HepG2 (cell line): ENCODE measurements around the gene TTLL4. TPM values are rescaled to one million over a fixed set of nuclear protein-coding genes. Genes with fewer than 3 reads are reported as not detected.

Experiments used
- EHMT2 ChIP-seq: fragments of 200-600 bp; sonication (generic); IDR thresholded peaks from 2 replicates; pipeline ENCODE4 v1.7.0; 2017; ENCODE audit warnings: antibody characterized with exemption, low read depth, low read length, borderline replicate concordance
- ELF3 ChIP-seq: IDR thresholded peaks from 2 replicates; pipeline ENCODE4 v1.6.1; 2016; ENCODE audit warnings: missing genetic modification reagents, missing compliant biosample characterization
- GATA4 ChIP-seq: sonication (generic); IDR thresholded peaks from 2 replicates; pipeline ENCODE4 v1.6.1; 2016; ENCODE audit warnings: antibody characterized with exemption, low read depth, borderline replicate concordance
- GATAD2A ChIP-seq: IDR thresholded peaks from 2 replicates; pipeline ENCODE4 v1.6.1; 2016
- HNRNPLL ChIP-seq: fragments of 200-400 bp; formaldehyde crosslinking; IDR thresholded peaks from 2 replicates; pipeline ENCODE4 v1.6.1; 2017; ENCODE audit warnings: mild to moderate bottlenecking, low read depth, low read length; ENCODE audit not compliant: poor library complexity, severe bottlenecking
- HOMEZ ChIP-seq: IDR thresholded peaks from 2 replicates; pipeline ENCODE4 v1.6.1; 2016; ENCODE audit warnings: low read depth
- JUND ChIP-seq: sonication (generic); formaldehyde crosslinking; IDR thresholded peaks from 2 replicates; pipeline ENCODE4 v1.8.0; 2022; ENCODE audit warnings: mild to moderate bottlenecking, missing genetic modification reagents
- KDM5A ChIP-seq: fragments of 200-600 bp; sonication (generic); IDR thresholded peaks from 2 replicates; pipeline ENCODE4 v1.7.0; 2018; ENCODE audit warnings: antibody characterized with exemption, mild to moderate bottlenecking, low read length, borderline replicate concordance
- MLLT10 ChIP-seq: sonication (generic); formaldehyde crosslinking; IDR thresholded peaks from 2 replicates; pipeline ENCODE4 v1.4.0; 2020; ENCODE audit warnings: missing genetic modification reagents
- PAX8 ChIP-seq: sonication (generic); formaldehyde crosslinking; IDR thresholded peaks from 2 replicates; pipeline ENCODE4 v1.8.0; 2022; ENCODE audit warnings: mild to moderate bottlenecking, missing genetic modification reagents, borderline replicate concordance
- PBX2 ChIP-seq: IDR thresholded peaks from 2 replicates; pipeline ENCODE4 v1.6.1; 2016; ENCODE audit warnings: control low read depth
- PCBP1 ChIP-seq: fragments of 200-400 bp; formaldehyde crosslinking; IDR thresholded peaks from 2 replicates; pipeline ENCODE4 v1.6.1; 2017; ENCODE audit warnings: mild to moderate bottlenecking, low read depth, low read length, borderline replicate concordance
- PCBP2 ChIP-seq: fragments of 200-400 bp; formaldehyde crosslinking; optimal IDR thresholded peaks from 2 replicates; pipeline ENCODE3; 2018; ENCODE audit warnings: low read length, low read depth; ENCODE audit not compliant: poor library complexity, severe bottlenecking
- SAP130 ChIP-seq: IDR thresholded peaks from 2 replicates; pipeline ENCODE4 v1.6.1; 2016; ENCODE audit warnings: low read depth
- SIN3B ChIP-seq: fragments of 150-350 bp; IDR thresholded peaks from 2 replicates; pipeline ENCODE4 v1.6.1; 2014; ENCODE audit warnings: low read length
- TARDBP ChIP-seq: sonication (generic); formaldehyde crosslinking; IDR thresholded peaks from 2 replicates; pipeline ENCODE4 v1.8.0; 2022; ENCODE audit warnings: mild to moderate bottlenecking, missing genetic modification reagents
- TEAD3 ChIP-seq: optimal IDR thresholded peaks from 2 replicates; pipeline ENCODE3; 2016; ENCODE audit warnings: borderline replicate concordance
- TOE1 ChIP-seq: sonication (generic); formaldehyde crosslinking; IDR thresholded peaks from 2 replicates; pipeline ENCODE4 v1.4.0; 2020; ENCODE audit warnings: mild to moderate bottlenecking, missing genetic modification reagents
- YEATS4 ChIP-seq: sonication (generic); formaldehyde crosslinking; IDR thresholded peaks from 2 replicates; pipeline ENCODE4 v1.4.0; 2020; ENCODE audit warnings: missing genetic modification reagents, borderline replicate concordance
- ZBTB38 ChIP-seq: sonication (generic); formaldehyde crosslinking; IDR thresholded peaks from 2 replicates; pipeline ENCODE4 v1.5.1; 2020; ENCODE audit warnings: mild to moderate bottlenecking, missing genetic modification reagents
- ZC3H4 ChIP-seq: sonication (generic); formaldehyde crosslinking; IDR thresholded peaks from 2 replicates; pipeline ENCODE4 v1.4.0; 2020; ENCODE audit warnings: missing genetic modification reagents, borderline replicate concordance
- ZNF326 ChIP-seq: sonication (generic); formaldehyde crosslinking; IDR thresholded peaks from 2 replicates; pipeline ENCODE4 v1.4.0; 2020; ENCODE audit warnings: missing genetic modification reagents, borderline replicate concordance
- ZNF33B ChIP-seq: sonication (generic); formaldehyde crosslinking; IDR thresholded peaks from 2 replicates; pipeline ENCODE4 v1.5.1; 2020; ENCODE audit warnings: mild to moderate bottlenecking, missing genetic modification reagents
- ZNF737 ChIP-seq: sonication (generic); formaldehyde crosslinking; IDR thresholded peaks from 2 replicates; pipeline ENCODE4 v1.5.0; 2020; ENCODE audit warnings: missing genetic modification reagents, mild to moderate bottlenecking, borderline replicate concordance
- ZNF761 ChIP-seq: sonication (generic); formaldehyde crosslinking; conservative IDR thresholded peaks from 2 replicates; pipeline ENCODE4 v1.4.0; 2020; ENCODE audit warnings: mild to moderate bottlenecking, missing genetic modification reagents
- ZNF878 ChIP-seq: sonication (generic); formaldehyde crosslinking; IDR thresholded peaks from 2 replicates; pipeline ENCODE4 v1.8.1; 2023; ENCODE audit warnings: mild to moderate bottlenecking, missing genetic modification reagents, moderate library complexity
- polyA plus RNA-seq, 8 experiments: library from polyadenylated mRNA; depleted of rRNA in 3 of 8; stranded (reverse) in 7 of 8; unstranded in 1 of 8; fragments of >200 nt; fragmentation: Illumina TruSeq in 4 of 8; extraction: Trizol in 4 of 8; gene quantifications; 2 replicates each; pipeline versions ENCODE4 v1.2.1 to v1.2.3, GENCODE V29; 2011 to 2016; ENCODE audit warnings: low read depth in 4 of 8, missing spikeins in 1 of 8, mixed read lengths in 1 of 8; ENCODE audit not compliant: insufficient read depth in 1 of 8
- total RNA-seq, 5 experiments: library from RNA; depleted of rRNA; stranded (reverse); fragments of >200 nt; fragmentation: Illumina TruSeq; extraction: Trizol; gene quantifications; 2 replicates each; pipeline ENCODE4 v1.2.3, GENCODE V29; 2016; ENCODE audit warnings: low read depth in 1 of 5

TTLL4 gene
- total and polyA plus RNA-seq, 2 of the 13 experiments (the other 11 are each of a cell fraction or from before 2014, with no cell fraction given), result 77.5 to 84.6 TPM

- TF ChIP-seq ZNF33B (CRISPR knock-in tag) (peak; percentile 96), JUND (no peak), PAX8 (CRISPR knock-in tag) (peak; percentile 86), ELF3 (CRISPR knock-in tag) (peak; percentile 87), MLLT10 (CRISPR knock-in tag) (no peak), TARDBP (CRISPR knock-in tag) (peak; percentile 74), SIN3B (peak; percentile 86), YEATS4 (CRISPR knock-in tag) (peak; percentile 96), PCBP1 (0 out of 2 replicates have a peak, but pooled peaks have one; percentile 60), ZBTB38 (CRISPR knock-in tag) (peak; percentile 78), ZC3H4 (CRISPR knock-in tag) (no peak), HOMEZ (CRISPR knock-in tag) (peak; percentile 46; the same call in 1 of the 2 replicates), HNRNPLL (peak; percentile 99), TEAD3 (CRISPR knock-in tag) (peak; percentile 64), ZNF761 (CRISPR knock-in tag) (peak; percentile 96; the same call in 1 of the 2 replicates), KDM5A (peak; percentile 55; the same call in 1 of the 2 replicates), GATA4 (peak; percentile 70; the same call in 1 of the 2 replicates), EHMT2 (no peak), TOE1 (CRISPR knock-in tag) (no peak; the same call in 1 of the 2 replicates), GATAD2A (CRISPR knock-in tag) (peak; percentile 82), PCBP2 (no peak), SAP130 (CRISPR knock-in tag) (peak; percentile 93), PBX2 (CRISPR knock-in tag) (no peak), ZNF878 (peak; percentile 66), ZNF326 (no peak), ZNF737 (CRISPR knock-in tag) (0 out of 2 replicates have a peak, but pooled peaks have one; percentile 37)
Observed at GRCh38 chr2:218710687-218711549, at the start of gene TTLL4 (continued).
